ENCODE results near the gene ITPKC. TPM values are rescaled to one million over a fixed set of nuclear protein-coding genes. Genes with fewer than 3 reads are reported as not detected.

ITPKC gene
- total RNA-seq, 1 experiment from 2014 or later, result 11.4 TPM

- TF ChIP-seq JUND (IDR thresholded peaks at IDR 0.05) (no peak), SIN3A (IDR thresholded peaks at IDR 0.05; ENCODE audit: low read depth) (no peak), EZH2 (IDR thresholded peaks at IDR 0.05) (no peak), CBX3 (IDR thresholded peaks at IDR 0.05; ENCODE audit: low read depth) (no peak), CEBPB (IDR thresholded peaks at IDR 0.05; ENCODE audit: low read depth) (no peak), EZH2phosphoT487 (IDR thresholded peaks at IDR 0.05; ENCODE audit: borderline replicate concordance) (no peak), TCF7L2 (IDR thresholded peaks at IDR 0.05; ENCODE audit: borderline replicate concordance, extremely low read depth, insufficient read depth, insufficient read length) (no peak), ATF3 (IDR thresholded peaks at IDR 0.05) (no peak)
These were observed 28.6 kb upstream of the ITPKC start (continued) for GRCh38 chr19:40688309-40688708.

- Histone ChIP-seq H3K27me3 (ENCODE audit: insufficient read depth, low read length) (no peaks in the 10 kb centered on the region), H3K4me2 (ENCODE audit: low read length) (peak overlapping the region; percentile 98), H3K9ac (ENCODE audit: low read length) (no peak overlapping the region), H3K9me2 (ENCODE audit: insufficient read depth) (no peaks in the 10 kb centered on the region), H3K9me3 (ENCODE audit: control insufficient read depth in 1 of 2, insufficient read depth in 1 of 2, low read depth in 1 of 2, low read length in 2 of 2) (no peaks in the 10 kb centered on the region), H3K4me1 (ENCODE audit: control insufficient read depth in 1 of 2, insufficient read depth in 2 of 2, low read length in 2 of 2) (peaks cover 12 to 26% of the 10 kb centered on the region in 2 experiments; a peak in 3 of 4 replicates), H3K4me3 (replicated peaks in 1 of 2; ENCODE audit: low read depth in 1 of 2, low read length in 2 of 2) (peak overlapping the region in 1 of 2 experiments; percentile 80; a peak in 1 of 4 replicates), H3K36me3 (ENCODE audit: control insufficient read depth in 1 of 2, insufficient read depth in 2 of 2, low read length in 2 of 2) (peaks cover 8 to 24% of the 10 kb centered on the region in 2 experiments; a peak in 3 of 4 replicates), H3K79me2 (ENCODE audit: insufficient read depth, low read length) (peaks cover 29% of the 10 kb centered on the region), H4K20me1 (ENCODE audit: insufficient read depth) (no peaks in the 10 kb centered on the region), H3K27ac (ENCODE audit: low read depth, low read length) (no peak overlapping the region), H2AFZ (ENCODE audit: low read depth, low read length, poor library complexity, severe bottlenecking) (no peak overlapping the region)
- ATAC-seq (no peak), DNase-seq (ENCODE audit: low read depth, low spot score) (no peak)
- RAD21 ChIA-PET (ENCODE audit: low non-redundant PET in 1 of 2, low total read pairs in 2 of 2, uncharacterized antibody in 2 of 2, unreplicated experiment in 2 of 2), result no interaction called here
- BruUV-seq (replicated peaks), result no TSS peak
- TF ChIP-seq EGR1 (IDR thresholded peaks at IDR 0.05; ENCODE audit: low read depth) (no peak), CTCF (IDR thresholded peaks at IDR 0.05 in 2 of 3, conservative IDR thresholded peaks at IDR 0.05 in 1 of 3; ENCODE audit: borderline replicate concordance in 1 of 3, insufficient read depth in 1 of 3, low read depth in 2 of 3, low read length in 2 of 3) (no peak), CEBPB (IDR thresholded peaks at IDR 0.05; ENCODE audit: low read depth) (no peak), POLR2AphosphoS5 (IDR thresholded peaks at IDR 0.05; ENCODE audit: low read depth, low read length) (no peak), EZH2 (IDR thresholded peaks at IDR 0.05) (no peak), YY1 (IDR thresholded peaks at IDR 0.05; ENCODE audit: extremely low read depth, insufficient replicate concordance, low read depth, low read length) (no peak), TCF7L2 (IDR thresholded peaks at IDR 0.05; ENCODE audit: borderline replicate concordance, extremely low read depth, insufficient read depth, insufficient read length) (no peak), ATF3 (IDR thresholded peaks at IDR 0.05) (no peak), RAD21 (IDR thresholded peaks at IDR 0.05; ENCODE audit: low read depth) (no peak), SP1 (IDR thresholded peaks at IDR 0.05; ENCODE audit: low read depth) (no peak), SRF (IDR thresholded peaks at IDR 0.05; ENCODE audit: low read depth) (no peak), ZFX (IDR thresholded peaks at IDR 0.05) (no peak), ZNF274 (IDR thresholded peaks at IDR 0.05; ENCODE audit: low read depth, low read length) (no peak)
- CTCF ChIA-PET, result no interaction called here
- POLR2A ChIA-PET, result no interaction called here
- intact Hi-C loops (cut with micrococcal nuclease), result no loop called here
These were observed 27.9 kb upstream of the ITPKC start for GRCh38 chr19:40688987-40689338.
